Measurements from ENCODE around the gene KLHL34.

The KLHL34 gene

GRCh38 chrX:21656587-21657317 lies 1.4 kb downstream of the KLHL34 start:
- no peak for DNase-seq (ENCODE audit: extremely low read depth, low read depth)
- TF ChIP-seq CTCF (IDR thresholded peaks at IDR 0.05; ENCODE audit: low read depth, low read length): no peak

DNA sequence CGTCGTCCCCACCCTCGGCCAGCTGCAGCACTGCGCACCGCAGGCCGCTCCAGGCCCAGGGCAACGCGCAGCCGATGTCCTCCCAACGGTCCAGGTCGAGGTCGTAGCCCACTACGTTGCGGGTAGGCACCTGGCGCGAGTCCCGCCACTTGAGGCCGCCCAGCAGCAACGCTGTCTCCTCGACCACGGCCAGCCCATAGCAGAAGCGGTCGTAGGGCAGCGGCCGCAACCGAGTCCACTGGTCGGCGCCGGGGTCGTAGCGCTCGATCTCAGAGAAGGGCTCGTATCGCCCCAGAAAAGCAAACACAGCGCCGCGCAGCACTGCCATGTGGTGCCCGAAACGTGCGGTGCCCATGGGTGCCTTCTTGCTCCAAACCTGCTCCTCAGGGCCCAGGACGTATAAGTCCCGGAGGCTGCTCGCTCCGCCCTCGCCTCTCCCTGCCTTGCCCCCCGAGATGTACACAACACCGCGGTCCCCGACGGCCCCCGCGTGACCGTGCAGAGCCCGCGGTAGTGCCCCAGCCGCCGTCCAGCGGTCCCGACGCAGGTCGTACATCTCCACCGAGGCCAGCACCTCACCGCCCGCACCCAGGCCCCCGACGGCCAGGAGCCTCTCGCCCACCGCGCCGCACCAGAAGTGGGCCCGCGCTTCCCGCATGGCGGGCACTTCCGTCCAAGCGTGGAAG lies 2.1 kb downstream of the KLHL34 start:
- no peak for TF ChIP-seq CTCF (IDR thresholded peaks at IDR 0.05; ENCODE audit: low read depth, low read length)

GRCh38 chrX:21645886-21646285 lies 12.2 kb downstream of the KLHL34 start:
- no peak for TF ChIP-seq CTCF (IDR thresholded peaks at IDR 0.05; ENCODE audit: low read depth, low read length)
- DNase-seq (ENCODE audit: extremely low read depth, low read depth): no peak

More for the DNA sequence above, 2.1 kb downstream of the KLHL34 start:
- DNase-seq (ENCODE audit: extremely low read depth, low read depth): no peak

GRCh38 chrX:21645431-21645830 lies 12.7 kb downstream of the KLHL34 start:
- TF ChIP-seq CTCF (IDR thresholded peaks at IDR 0.05; ENCODE audit: low read depth, low read length): no peak
- no peak for DNase-seq (ENCODE audit: extremely low read depth, low read depth)

- TF ChIP-seq CTCF (IDR thresholded peaks at IDR 0.05; ENCODE audit: low read depth, low read length): no peak
- no peak for DNase-seq (ENCODE audit: extremely low read depth, low read depth)
Observed at GRCh38 chrX:21639775-21640174, 18.4 kb downstream of the KLHL34 start.

DNA sequence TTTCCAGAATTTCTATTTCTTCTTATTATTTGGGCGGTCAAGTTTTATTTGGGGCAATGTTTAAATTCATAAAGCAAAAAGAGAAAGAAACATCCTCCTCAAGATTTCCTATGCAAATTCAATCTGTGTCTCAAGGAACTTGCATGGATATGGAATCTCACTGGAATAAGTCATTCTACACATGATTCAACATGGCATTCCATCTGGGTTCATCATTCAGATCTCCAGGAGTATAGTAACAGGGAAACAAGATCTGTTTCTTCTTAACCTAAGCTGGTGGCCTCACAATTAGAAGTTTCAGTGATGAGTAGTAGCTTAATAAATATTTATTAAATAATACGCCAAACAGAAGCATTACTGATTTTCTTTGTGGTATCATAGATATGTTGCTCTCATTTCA lies 19.8 kb downstream of the KLHL34 start:
- no peak for TF ChIP-seq CTCF (IDR thresholded peaks at IDR 0.05; ENCODE audit: low read depth, low read length)
- no peak for DNase-seq (ENCODE audit: extremely low read depth, low read depth)

- no peak for TF ChIP-seq CTCF (IDR thresholded peaks at IDR 0.05; ENCODE audit: low read depth, low read length)
- no peak for DNase-seq (ENCODE audit: extremely low read depth, low read depth)
Observed at GRCh38 chrX:21632027-21632426, 26.1 kb downstream of the KLHL34 start.

Data from AG09319 (cell line).